ENCODE measurements around the gene SMC4.

GRCh38 chr3:160369784-160370183 is 29.7 kb upstream of the SMC4 start:
- TF ChIP-seq EZH2 (IDR thresholded peaks at IDR 0.05) (no peak), POLR2AphosphoS5 (IDR thresholded peaks at IDR 0.05; ENCODE audit: borderline replicate concordance, low read depth, low read length) (no peak), FOXP2 (optimal IDR thresholded peaks at IDR 0.05; ENCODE audit: control extremely low read depth, extremely low read length, insufficient read depth) (no peak)
